Suprapubic skin (tissue), 4 donors: ENCODE data around the gene RASL11A.

Experiments used
- CTCF ChIP-seq, 2 donors: fragments of 200-600 bp in 1 of 2; fragments of 450-650 bp in 1 of 2; sonication (generic) in 1 of 2; IDR thresholded peaks; one replicate each; pipeline ENCODE4 v1.5.1; 2016 to 2019; ENCODE audit warnings: antibody characterized with exemption in 2 of 2, mild to moderate bottlenecking in 1 of 2, moderate library complexity in 1 of 2
- EP300 ChIP-seq: sonication (generic); formaldehyde crosslinking; IDR thresholded peaks from one replicate; pipeline ENCODE4 v1.6.1; 2017; ENCODE audit warnings: antibody characterized with exemption
- POLR2A ChIP-seq, 2 donors: fragments of 450-650 bp; IDR thresholded peaks; one replicate each; pipeline ENCODE4 v1.6.1; 2017; ENCODE audit warnings: antibody characterized with exemption in 2 of 2, mild to moderate bottlenecking in 2 of 2, moderate library complexity in 2 of 2
- POLR2AphosphoS5 ChIP-seq, 3 donors: sonication (generic); formaldehyde crosslinking; IDR thresholded peaks; one replicate each; pipeline ENCODE4 v1.6.1; 2017; ENCODE audit warnings: antibody characterized with exemption in 3 of 3

GRCh38 chr13:27274631-27275030 is 4.0 kb downstream of the RASL11A start:
- TF ChIP-seq POLR2AphosphoS5 (IDR thresholded peaks at IDR 0.05) (no peak), CTCF (IDR thresholded peaks at IDR 0.05) (no peak), EP300 (no peak), POLR2A (IDR thresholded peaks at IDR 0.05) (no peak)
